Osteoblast (primary cell): ENCODE results near the gene DLK2. TPM values are rescaled to one million over a fixed set of nuclear protein-coding genes. Genes with fewer than 3 reads are reported as not detected.
"Not testable (repeated sequence)": the region's sequence is repeated elsewhere in the genome, so short reads cannot be mapped to it uniquely, and the experiment has no call there.

Source experiments
- DNase-seq: peaks from one replicate; pipeline ENCODE4 v3.0.0; 2011; ENCODE audit warnings: low spot score, mixed read lengths; ENCODE audit not compliant: insufficient read length; ENCODE audit errors: missing footprints
- H2AFZ ChIP-seq: 2 replicates; pipeline ENCODE4 v1.6.0; 2011; ENCODE audit warnings: mild to moderate bottlenecking, low read length
- H3K27ac ChIP-seq: 2 replicates; pipeline ENCODE4 v1.5.1; 2011; ENCODE audit warnings: mild to moderate bottlenecking, low read depth, low read length, moderate library complexity
- H3K27me3 ChIP-seq: 2 replicates; pipeline ENCODE4 v1.6.0; 2012; ENCODE audit warnings: mild to moderate bottlenecking, control low read depth, inconsistent platforms, low read length, moderate library complexity; ENCODE audit not compliant: insufficient read depth
- H3K36me3 ChIP-seq: 2 replicates; pipeline ENCODE4 v1.5.1; 2011; ENCODE audit warnings: mild to moderate bottlenecking, low read length, control low read depth, moderate library complexity; ENCODE audit not compliant: insufficient read depth
- H3K4me1 ChIP-seq: 2 replicates; pipeline ENCODE4 v1.5.1; 2011; ENCODE audit warnings: mild to moderate bottlenecking, low read length, control low read depth, moderate library complexity; ENCODE audit not compliant: insufficient read depth
- H3K4me2 ChIP-seq: 2 replicates; pipeline ENCODE4 v1.6.0; 2011; ENCODE audit warnings: mild to moderate bottlenecking, low read length; ENCODE audit not compliant: insufficient read depth
- H3K4me3 ChIP-seq: fragments of 200-600 bp; sonication (generic); 3 replicates; pipeline ENCODE4 v1.5.1; 2012; ENCODE audit warnings: mild to moderate bottlenecking, low read length, inconsistent platforms; ENCODE audit not compliant: insufficient read depth
- H3K79me2 ChIP-seq: 2 replicates; pipeline ENCODE4 v1.6.0; 2012; ENCODE audit warnings: mild to moderate bottlenecking, low read length, control low read depth, inconsistent platforms; ENCODE audit not compliant: insufficient read depth
- H3K9me3 ChIP-seq: 2 replicates; pipeline ENCODE4 v1.5.1; 2011; ENCODE audit warnings: low read depth, low read length, control low read depth
- H4K20me1 ChIP-seq: 2 replicates; pipeline ENCODE4 v1.6.0; 2012; ENCODE audit warnings: mild to moderate bottlenecking, low read length, control low read depth; ENCODE audit not compliant: insufficient read depth
- CTCF ChIP-seq: IDR thresholded peaks from 2 replicates; pipeline ENCODE4 v1.5.1; 2011; ENCODE audit warnings: mild to moderate bottlenecking, low read depth, low read length, moderate library complexity; ENCODE audit errors: extremely low read depth
- total RNA-seq: library from RNA; depleted of rRNA; stranded (reverse); fragments of >200 nt; gene quantifications from 2 replicates; pipeline ENCODE4 v1.2.3, GENCODE V29; 2012

DLK2 gene
- total RNA-seq, 1 donor, result not detected

- H4K20me1 ChIP-seq, result no peaks in the 10 kb centered on the region
- no peak overlapping the region for H3K27ac ChIP-seq
- H3K79me2 ChIP-seq, result no peaks in the 10 kb centered on the region
- TF ChIP-seq CTCF, result no peak
- no peaks in the 10 kb centered on the region for H3K4me1 ChIP-seq
- no peaks in the 10 kb centered on the region for H3K36me3 ChIP-seq
- H3K27me3 ChIP-seq, result no peaks in the 10 kb centered on the region
- DNase-seq, result no peak
- H2AFZ ChIP-seq, result no peak overlapping the region
- H3K4me3 ChIP-seq, result no peak overlapping the region
- no peaks in the 10 kb centered on the region for H3K9me3 ChIP-seq
- no peak overlapping the region for H3K4me2 ChIP-seq
These were observed 13.7 kb upstream of the DLK2 start for GRCh38 chr6:43468748-43469681.

DNA sequence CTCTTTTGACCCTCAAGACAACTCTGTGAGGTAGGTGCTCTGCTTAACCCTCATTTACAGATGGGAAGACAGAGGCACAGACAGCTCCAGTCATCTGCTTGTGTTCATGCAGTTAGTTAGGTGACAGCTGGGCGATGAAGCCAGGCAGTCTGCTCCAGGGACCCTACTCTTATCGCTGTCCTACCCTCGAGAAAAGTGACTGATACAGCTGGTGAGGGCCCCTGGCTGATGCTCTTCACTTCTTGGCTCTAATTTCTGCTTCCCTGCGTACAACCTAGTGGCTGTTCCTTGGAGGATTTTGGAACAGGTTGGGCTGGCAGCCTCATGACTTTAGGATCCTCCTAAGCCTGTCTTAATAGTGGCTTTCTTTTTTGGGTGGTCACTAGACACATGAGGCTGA, 12.9 kb upstream of the DLK2 start:
- TF ChIP-seq CTCF, result no peak
- no peaks in the 10 kb centered on the region for H4K20me1 ChIP-seq
- peaks cover under 1% of the 10 kb centered on the region for H3K27me3 ChIP-seq
- H3K27ac ChIP-seq, result no peak overlapping the region
- no peaks in the 10 kb centered on the region for H3K79me2 ChIP-seq
- H3K9me3 ChIP-seq, result no peaks in the 10 kb centered on the region
- H3K4me3 ChIP-seq, result no peak overlapping the region
- H3K4me1 ChIP-seq, result no peaks in the 10 kb centered on the region
- no peak overlapping the region for H2AFZ ChIP-seq
- DNase-seq, result no peak
- H3K36me3 ChIP-seq, result no peaks in the 10 kb centered on the region
- no peak overlapping the region for H3K4me2 ChIP-seq

DNA sequence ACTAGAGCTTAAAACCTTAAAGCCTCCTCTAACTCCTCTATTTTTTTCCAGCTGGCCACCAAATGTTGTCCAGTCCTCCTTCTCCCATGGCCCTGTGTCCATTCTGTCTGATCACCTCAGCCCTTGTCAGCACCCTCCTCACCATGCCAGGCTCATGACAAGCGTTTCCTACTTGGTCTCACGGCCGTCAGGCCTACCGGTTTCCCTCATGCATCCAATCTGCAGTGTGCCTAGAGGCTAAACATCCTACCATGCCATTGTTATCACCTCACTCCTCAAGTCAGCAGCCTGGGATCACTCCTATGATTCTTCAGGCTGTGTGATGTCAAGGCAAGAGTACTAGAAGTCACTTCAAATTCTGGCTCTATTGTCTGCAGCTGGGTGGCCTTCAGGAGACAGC, 12.4 kb upstream of the DLK2 start:
- Histone ChIP-seq H3K79me2 (no peaks in the 10 kb centered on the region), H3K4me2 (no peak overlapping the region), H3K36me3 (no peaks in the 10 kb centered on the region), H3K27me3 (peaks cover 4% of the 10 kb centered on the region), H2AFZ (no peak overlapping the region), H4K20me1 (no peaks in the 10 kb centered on the region), H3K4me3 (no peak overlapping the region), H3K4me1 (no peaks in the 10 kb centered on the region), H3K27ac (no peak overlapping the region), H3K9me3 (no peaks in the 10 kb centered on the region)
- DNase-seq, result no peak
- TF ChIP-seq CTCF, result no peak

DNA sequence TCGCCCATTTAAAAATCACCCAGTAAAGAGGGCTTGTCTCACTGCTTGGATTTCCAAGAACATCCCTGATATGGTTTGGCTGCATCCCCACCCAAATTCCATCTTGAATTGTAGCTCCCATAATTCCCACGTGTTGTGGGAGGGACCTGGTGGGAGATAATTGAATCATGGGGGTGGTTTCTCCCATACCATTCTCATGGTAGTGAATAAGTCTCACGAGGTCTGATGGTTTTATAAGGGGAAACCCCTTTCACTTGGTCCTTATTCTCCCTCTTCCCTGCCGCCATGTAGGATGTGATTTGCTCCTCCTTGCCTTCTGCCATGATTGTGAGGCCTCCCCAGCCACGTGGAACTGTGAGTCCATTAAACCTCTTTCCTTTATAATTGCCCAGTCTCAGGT, 11.9 kb upstream of the DLK2 start:
- not testable (repeated sequence) for H3K4me3 ChIP-seq, H4K20me1 ChIP-seq, H3K27ac ChIP-seq, H3K9me3 ChIP-seq, H3K27me3 ChIP-seq, H2AFZ ChIP-seq, H3K4me1 ChIP-seq, H3K36me3 ChIP-seq, DNase-seq, H3K79me2 ChIP-seq, H3K4me2 ChIP-seq
